ENCODE data around the gene FAM227A. TPM values are rescaled to one million over a fixed set of nuclear protein-coding genes. Genes with fewer than 3 reads are reported as not detected.

Gene FAM227A
- total and polyA plus RNA-seq, 2 donors (not counting 3 experiments of a cell fraction or from before 2014, with no cell fraction given) = 0.58 to 1.9 TPM

- H4K20me1 ChIP-seq (replicated peaks; ENCODE audit: control insufficient read depth, extremely low read depth, insufficient read depth, low read length) = no peaks in the 10 kb centered on the region
- H3K36me3 ChIP-seq (ENCODE audit: control insufficient read depth in 2 of 2, extremely low read depth in 1 of 2, insufficient read depth in 2 of 2, low read length in 2 of 2) = no peaks in the 10 kb centered on the region
- H3K4me1 ChIP-seq (ENCODE audit: control insufficient read depth, extremely low read depth, insufficient read depth, low read length) = peaks cover 11% of the 10 kb centered on the region
- POLR2A ChIA-PET = interaction anchor here (0.6 kb wide), 1 partner anchor 111 kb away, joined by 3 read pairs; no protein-coding TSS in a partner anchor
- H3K27ac ChIP-seq (ENCODE audit: insufficient read depth, low read depth, low read length) = no peak overlapping the region
- intact Hi-C loops (cut with micrococcal nuclease) = no loop called here
- H3K4me3 ChIP-seq (replicated peaks in 1 of 3; ENCODE audit: insufficient read depth in 1 of 3, low read depth in 1 of 3, low read length in 3 of 3) = no peak overlapping the region
- H3K79me2 ChIP-seq (ENCODE audit: control insufficient read depth, insufficient read depth, low read length) = peaks cover 6% of the 10 kb centered on the region
- TF ChIP-seq FOS (IDR thresholded peaks at IDR 0.05; ENCODE audit: borderline replicate concordance, insufficient read depth, low read length) (no peak), CTCF (IDR thresholded peaks at IDR 0.05; ENCODE audit: extremely low read depth in 1 of 2, insufficient read depth in 1 of 2, low read depth in 1 of 2, low read length in 2 of 2) (no peak), MYC (IDR thresholded peaks at IDR 0.05; ENCODE audit: low read depth, low read length) (no peak), GATA2 (IDR thresholded peaks at IDR 0.05; ENCODE audit: insufficient read depth, insufficient read length, low read depth, low read length) (no peak), JUN (IDR thresholded peaks at IDR 0.05; ENCODE audit: borderline replicate concordance, insufficient read depth, insufficient read length, low read depth) (no peak), POLR2A (IDR thresholded peaks at IDR 0.05; ENCODE audit: low read depth, low read length) (no peak), POLR2AphosphoS5 (IDR thresholded peaks at IDR 0.05; ENCODE audit: insufficient read depth, low read depth, low read length) (no peak), EZH2 (IDR thresholded peaks at IDR 0.05; ENCODE audit: borderline replicate concordance, low read depth, low read length, severe bottlenecking) (no peak), MAX (IDR thresholded peaks at IDR 0.05; ENCODE audit: insufficient read depth, insufficient read length) (no peak)
- dilution Hi-C loops (cut with MboI; ENCODE audit: extremely low pct_ligation_motif_present, low sequenced_read_pairs) = no loop called here
- H2AFZ ChIP-seq (ENCODE audit: low read depth, low read length) = no peak overlapping the region
- no peaks in the 10 kb centered on the region for H3K9me1 ChIP-seq (replicated peaks; ENCODE audit: control insufficient read depth, extremely low read depth, insufficient read depth, low read length)
- H3K4me2 ChIP-seq (ENCODE audit: insufficient read depth, low read length) = no peak overlapping the region
- CTCF ChIA-PET = no interaction called here
- FAIRE-seq (no peak), DNase-seq (ENCODE audit: low read depth, low spot score) (no peak)
- no peaks in the 10 kb centered on the region for H3K9me3 ChIP-seq (replicated peaks; ENCODE audit: control insufficient read depth, insufficient read depth, low read length)
- no TSS peak for BruUV-seq (replicated peaks)
- no peaks in the 10 kb centered on the region for H3K27me3 ChIP-seq (ENCODE audit: control insufficient read depth in 2 of 2, insufficient read depth in 2 of 2, low read length in 2 of 2)
- H3K9ac ChIP-seq (replicated peaks; ENCODE audit: extremely low read depth, insufficient read depth, low read length) = no peak overlapping the region
These were observed 3.3 kb downstream of the FAM227A start for GRCh38 chr22:38652859-38653258.

All from endothelial cell of umbilical vein (primary cell).